SJCRH30 (cell line): ENCODE results near the gene FKBP5. TPM values are rescaled to one million over a fixed set of nuclear protein-coding genes. Genes with fewer than 3 reads are reported as not detected.
"Not testable (repeated sequence)": the region's sequence is repeated elsewhere in the genome, so short reads cannot be mapped to it uniquely, and the experiment has no call there.

Experiments
- DNase-seq, 2 experiments: peaks; one replicate each; pipeline ENCODE4 v3.0.0-alpha.2; 2015 to 2020
- H3K27ac ChIP-seq: fragments of 250-450 bp; sonication (Bioruptor Pico); 2 replicates; pipeline ENCODE4 v1.5.1; 2020; ENCODE audit warnings: mild to moderate bottlenecking, moderate library complexity
- H3K27me3 ChIP-seq: fragments of 250-450 bp; sonication (Bioruptor Pico); 2 replicates; pipeline ENCODE4 v1.5.1; 2020; ENCODE audit warnings: mild to moderate bottlenecking, moderate library complexity
- H3K36me3 ChIP-seq: fragments of 250-450 bp; sonication (Bioruptor Pico); 2 replicates; pipeline ENCODE4 v1.5.1; 2020; ENCODE audit warnings: mild to moderate bottlenecking, moderate library complexity
- H3K4me1 ChIP-seq: fragments of 250-450 bp; sonication (Bioruptor Pico); 2 replicates; pipeline ENCODE4 v1.5.1; 2020; ENCODE audit warnings: mild to moderate bottlenecking, moderate library complexity
- H3K4me3 ChIP-seq: fragments of 250-450 bp; sonication (Bioruptor Pico); 2 replicates; pipeline ENCODE4 v1.5.1; 2020; ENCODE audit warnings: mild to moderate bottlenecking, moderate library complexity
- H3K9me3 ChIP-seq: fragments of 250-450 bp; sonication (Bioruptor Pico); replicated peaks from 2 replicates; pipeline ENCODE4 v1.5.1; 2020; ENCODE audit warnings: mild to moderate bottlenecking, moderate library complexity
- total RNA-seq: library from RNA; depleted of rRNA; stranded (reverse); fragments of >200 nt; shearing (Covaris generic); gene quantifications from 2 replicates; pipeline ENCODE4 v1.2.3, GENCODE V29; 2014

Gene FKBP5
- total RNA-seq, 1 experiment from 2014 or later = not detected

GRCh38 chr6:35717449-35718374 is 29.0 kb upstream of the FKBP5 start:
- H3K9me3 ChIP-seq = no peaks in the 10 kb centered on the region
- H3K36me3 ChIP-seq = no peaks in the 10 kb centered on the region
- H3K27me3 ChIP-seq = peaks cover 8% of the 10 kb centered on the region; the same call in 1 of the 2 replicates
- H3K27ac ChIP-seq = no peak overlapping the region
- no peak for DNase-seq
- H3K4me3 ChIP-seq = no peak overlapping the region
- H3K4me1 ChIP-seq = no peaks in the 10 kb centered on the region

DNA sequence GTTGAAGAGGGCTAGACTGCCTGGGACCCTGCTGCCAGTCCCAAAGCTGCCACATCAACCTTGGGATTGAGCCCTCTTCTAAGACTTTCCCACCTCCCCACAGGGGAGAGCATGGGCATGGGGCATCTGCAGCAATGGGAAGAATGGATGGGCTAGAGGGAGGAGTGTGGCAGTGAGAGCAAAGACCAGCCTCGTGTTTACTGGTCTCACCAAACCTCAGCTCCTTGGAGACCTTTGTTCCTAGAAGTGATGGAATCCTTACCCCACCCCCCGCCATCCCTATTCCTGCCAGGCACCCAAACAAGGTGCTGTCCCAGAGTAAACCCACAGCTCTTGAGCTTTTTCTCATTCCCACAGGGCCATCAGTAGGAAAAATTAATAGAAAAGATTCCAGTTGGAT is 28.1 kb upstream of the FKBP5 start:
- no peaks in the 10 kb centered on the region for H3K9me3 ChIP-seq
- H3K27ac ChIP-seq = no peak overlapping the region
- no peak overlapping the region for H3K4me3 ChIP-seq
- peaks cover 8% of the 10 kb centered on the region; the same call in 1 of the 2 replicates for H3K27me3 ChIP-seq
- no peak for DNase-seq
- H3K4me1 ChIP-seq = no peaks in the 10 kb centered on the region
- H3K36me3 ChIP-seq = no peaks in the 10 kb centered on the region

DNA sequence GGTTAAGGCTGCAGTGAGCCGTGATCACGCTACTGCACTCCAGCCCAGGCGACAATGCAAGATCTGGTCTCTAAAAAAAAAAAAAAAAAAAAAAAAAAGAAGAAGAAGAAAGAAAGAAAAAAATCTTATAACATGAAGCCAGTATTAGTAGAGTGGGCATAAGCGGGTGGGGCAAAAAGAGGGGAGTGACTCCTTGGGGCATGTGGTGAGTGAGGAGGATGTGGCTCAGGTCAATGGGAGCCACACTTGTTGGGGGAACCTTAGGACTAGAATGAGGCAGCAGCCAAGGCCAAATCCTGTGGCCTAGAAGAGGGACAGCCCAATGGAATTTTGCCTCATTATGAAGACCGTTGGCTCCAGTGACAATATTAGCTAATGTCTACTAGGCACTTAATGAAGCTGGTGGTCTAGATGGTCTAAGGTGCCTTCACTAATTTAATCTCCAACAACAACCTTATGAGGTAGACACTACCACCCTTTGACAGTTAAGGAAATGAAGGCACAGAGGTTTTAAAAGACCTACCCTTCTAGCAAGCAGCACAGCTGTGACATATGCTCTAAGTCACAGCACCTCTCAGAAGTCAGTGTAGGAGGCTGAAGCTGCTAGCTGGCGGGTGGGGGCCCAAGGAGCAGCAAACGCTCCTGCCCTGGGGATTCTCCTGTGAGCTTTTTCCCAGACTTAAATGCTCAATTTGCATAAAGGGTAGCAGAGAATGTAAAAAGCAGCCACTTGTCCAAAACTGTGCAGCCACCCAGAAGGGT is 24.5 kb upstream of the FKBP5 start:
- H3K27me3 ChIP-seq = no peaks in the 10 kb centered on the region
- no peaks in the 10 kb centered on the region for H3K4me1 ChIP-seq
- no peak overlapping the region for H3K4me3 ChIP-seq
- H3K27ac ChIP-seq = no peak overlapping the region
- DNase-seq = no peak
- no peaks in the 10 kb centered on the region for H3K36me3 ChIP-seq
- no peaks in the 10 kb centered on the region; the same call in 1 of the 2 replicates for H3K9me3 ChIP-seq

DNA sequence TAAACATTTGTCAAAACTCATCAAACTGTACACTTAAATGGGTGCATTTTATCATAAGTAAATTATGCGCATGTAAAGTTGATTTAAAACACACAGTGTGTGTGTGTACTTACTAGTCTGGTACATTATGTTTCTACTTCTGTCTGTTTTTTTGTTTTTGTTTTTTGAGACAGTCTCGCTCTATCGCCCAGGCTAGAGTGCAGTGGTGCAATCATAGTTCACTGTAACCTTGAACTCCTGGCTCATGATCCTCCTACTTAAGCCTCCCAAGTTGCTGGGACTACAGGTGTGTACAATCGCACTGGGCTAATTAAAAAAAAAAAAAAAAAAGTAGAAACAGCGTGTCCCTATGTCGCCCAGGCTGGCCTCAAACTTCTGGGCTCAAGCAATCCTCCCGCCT is 23.0 kb upstream of the FKBP5 start:
- Histone ChIP-seq H3K4me3 (no peak overlapping the region), H3K4me1 (no peaks in the 10 kb centered on the region)
- DNase-seq = no peak

DNA sequence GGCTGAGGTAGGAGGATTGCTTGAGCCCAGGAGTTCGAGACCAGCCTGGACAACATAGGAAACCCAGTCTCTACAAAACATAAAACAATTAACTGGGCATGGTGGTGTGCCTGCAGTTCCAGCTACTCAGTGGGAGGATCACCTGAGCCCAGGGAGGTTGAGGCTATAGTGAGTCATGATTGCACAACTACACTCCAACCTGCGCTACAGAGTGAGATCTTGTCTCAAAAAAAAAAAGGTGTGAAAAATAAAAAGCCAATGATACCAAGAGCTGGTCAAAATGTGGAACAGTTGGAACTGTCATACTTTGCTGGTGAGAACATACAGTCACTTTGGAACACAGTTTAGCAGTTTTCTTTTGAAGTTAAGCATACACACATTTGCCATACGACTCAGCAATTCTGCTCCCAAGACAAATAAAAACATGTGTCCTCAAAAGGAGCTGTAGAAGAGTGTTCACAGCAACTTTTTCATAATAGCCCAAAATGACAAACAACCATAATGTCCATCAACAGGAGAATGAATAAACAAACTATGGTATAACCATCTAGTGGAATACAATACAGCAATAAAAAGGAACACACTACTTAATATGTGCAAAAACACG is 21.6 kb upstream of the FKBP5 start:
- no peak overlapping the region for H3K4me3 ChIP-seq
- DNase-seq = no peak
- no peaks in the 10 kb centered on the region; the same call in 1 of the 2 replicates for H3K9me3 ChIP-seq
- H3K27ac ChIP-seq = no peak overlapping the region
- H3K36me3 ChIP-seq = no peaks in the 10 kb centered on the region
- H3K4me1 ChIP-seq = no peaks in the 10 kb centered on the region
- H3K27me3 ChIP-seq = no peaks in the 10 kb centered on the region

More for the DNA sequence above, 23.0 kb upstream of the FKBP5 start:
- Histone ChIP-seq H3K36me3 (no peaks in the 10 kb centered on the region), H3K9me3 (no peaks in the 10 kb centered on the region; the same call in 1 of the 2 replicates), H3K27ac (no peak overlapping the region), H3K27me3 (no peaks in the 10 kb centered on the region)

DNA sequence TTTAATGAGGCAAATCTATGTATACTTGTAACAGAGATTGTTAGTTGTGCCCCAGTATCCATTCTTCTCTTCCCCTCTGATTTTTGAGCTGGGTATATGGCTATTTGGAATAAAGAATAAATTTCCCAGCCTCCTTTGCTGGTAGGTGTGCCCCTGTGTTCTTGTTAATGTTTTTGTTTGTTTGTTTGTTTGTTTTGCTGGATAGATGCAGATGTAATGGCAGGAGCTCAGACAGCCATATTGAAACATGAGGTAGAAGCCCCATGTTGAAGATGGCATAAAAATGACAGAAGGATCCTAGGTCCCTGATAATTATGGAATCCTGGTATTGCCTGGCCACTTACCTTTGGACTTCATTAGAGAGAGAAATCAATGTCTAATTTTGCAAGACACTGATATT is 19.9 kb upstream of the FKBP5 start:
- Histone ChIP-seq H3K4me1 (no peaks in the 10 kb centered on the region), H3K36me3 (no peaks in the 10 kb centered on the region), H3K27me3 (no peaks in the 10 kb centered on the region), H3K27ac (no peak overlapping the region), H3K4me3 (no peak overlapping the region), H3K9me3 (no peaks in the 10 kb centered on the region; the same call in 1 of the 2 replicates)
- DNase-seq = no peak

- Histone ChIP-seq H3K27me3 (no peaks in the 10 kb centered on the region), H3K27ac (no peak overlapping the region), H3K4me1 (no peaks in the 10 kb centered on the region), H3K9me3 (no peaks in the 10 kb centered on the region; the same call in 1 of the 2 replicates), H3K36me3 (no peaks in the 10 kb centered on the region), H3K4me3 (no peak overlapping the region)
- DNase-seq = no peak
These were observed 19.1 kb upstream of the FKBP5 start for GRCh38 chr6:35707714-35708407.

- Histone ChIP-seq H3K9me3 (no peaks in the 10 kb centered on the region; the same call in 1 of the 2 replicates), H3K27ac (no peak overlapping the region), H3K4me1 (no peaks in the 10 kb centered on the region), H3K36me3 (no peaks in the 10 kb centered on the region), H3K27me3 (no peaks in the 10 kb centered on the region), H3K4me3 (no peak overlapping the region)
- DNase-seq = no peak
These were observed 17.8 kb upstream of the FKBP5 start for GRCh38 chr6:35706468-35706867.

- Histone ChIP-seq H3K4me1 (no peaks in the 10 kb centered on the region), H3K4me3 (no peak overlapping the region), H3K27me3 (no peaks in the 10 kb centered on the region), H3K36me3 (no peaks in the 10 kb centered on the region), H3K9me3 (no peaks in the 10 kb centered on the region), H3K27ac (no peak overlapping the region)
- DNase-seq = no peak
These were observed 14.8 kb upstream of the FKBP5 start for GRCh38 chr6:35703554-35703953.

- no peak overlapping the region for H3K27ac ChIP-seq
- no peaks in the 10 kb centered on the region for H3K9me3 ChIP-seq
- no peak for DNase-seq
- no peaks in the 10 kb centered on the region for H3K27me3 ChIP-seq
- H3K4me3 ChIP-seq = no peak overlapping the region
- no peaks in the 10 kb centered on the region for H3K36me3 ChIP-seq
- H3K4me1 ChIP-seq = no peaks in the 10 kb centered on the region
These were observed 10.1 kb upstream of the FKBP5 start for GRCh38 chr6:35698858-35699257.

GRCh38 chr6:35698430-35698829 is 9.7 kb upstream of the FKBP5 start:
- not testable (repeated sequence) for H3K4me3 ChIP-seq, H3K9me3 ChIP-seq, DNase-seq, H3K4me1 ChIP-seq, H3K27ac ChIP-seq, H3K27me3 ChIP-seq, H3K36me3 ChIP-seq

DNA sequence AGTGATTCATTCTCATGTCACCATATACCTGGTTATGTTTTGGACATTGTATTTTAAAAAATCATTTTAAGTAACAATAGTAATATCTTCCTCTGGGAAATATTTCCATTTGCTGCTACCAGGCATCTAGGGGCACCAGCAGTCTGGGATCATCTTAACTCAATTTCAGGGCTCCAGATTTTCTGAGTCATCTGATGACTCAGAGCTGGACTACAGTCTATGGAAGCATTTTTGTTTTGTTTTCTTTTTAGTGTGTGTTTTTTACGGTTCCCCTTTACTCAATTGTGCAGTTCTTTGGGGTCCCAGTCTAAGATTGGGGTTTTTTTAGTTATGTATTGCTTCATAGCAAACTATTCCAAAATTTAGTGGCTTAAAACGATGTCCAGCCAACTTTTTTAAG is 5.7 kb upstream of the FKBP5 start:
- H3K36me3 ChIP-seq = no peaks in the 10 kb centered on the region
- no peak for DNase-seq
- H3K27me3 ChIP-seq = no peaks in the 10 kb centered on the region

GRCh38 chr6:35691027-35691824 is 2.5 kb upstream of the FKBP5 start:
- H3K36me3 ChIP-seq = no peaks in the 10 kb centered on the region
- no peaks in the 10 kb centered on the region for H3K9me3 ChIP-seq
- H3K4me3 ChIP-seq = no peak overlapping the region
- H3K27ac ChIP-seq = no peak overlapping the region
- no peaks in the 10 kb centered on the region for H3K4me1 ChIP-seq
- no peaks in the 10 kb centered on the region for H3K27me3 ChIP-seq
- no peak for DNase-seq

More for the DNA sequence above, 5.7 kb upstream of the FKBP5 start:
- Histone ChIP-seq H3K9me3 (no peaks in the 10 kb centered on the region), H3K4me3 (no peak overlapping the region), H3K4me1 (no peaks in the 10 kb centered on the region), H3K27ac (no peak overlapping the region)

GRCh38 chr6:35690484-35690883 is 1.8 kb upstream of the FKBP5 start:
- Histone ChIP-seq H3K9me3 (no peaks in the 10 kb centered on the region), H3K4me1 (no peaks in the 10 kb centered on the region), H3K27ac (no peak overlapping the region), H3K27me3 (no peaks in the 10 kb centered on the region), H3K36me3 (no peaks in the 10 kb centered on the region), H3K4me3 (no peak overlapping the region)
- DNase-seq = no peak
